ENCODE data around the gene GPR65. TPM values are rescaled to one million over a fixed set of nuclear protein-coding genes. Genes with fewer than 3 reads are reported as not detected.

The GPR65 gene
- total RNA-seq, 1 experiment from 2014 or later, result not detected

GRCh38 chr14:87989221-87989955 lies 15.5 kb upstream of the GPR65 start:
- Histone ChIP-seq H4K20me1 (ENCODE audit: insufficient read depth) (no peaks in the 10 kb centered on the region), H3K4me3 (no peak overlapping the region), H3K9me2 (ENCODE audit: insufficient read depth) (no peaks in the 10 kb centered on the region), H3K27me3 (ENCODE audit: insufficient read depth, low read depth) (0 out of 2 replicates have a peak, but pooled peaks cover 5% of the 10 kb centered on the region), H3F3A (ENCODE audit: insufficient read depth, low read depth) (no peaks in the 10 kb centered on the region), H3K79me2 (ENCODE audit: low read depth) (no peaks in the 10 kb centered on the region), H3K4me2 (no peak overlapping the region), H3K9me3 (ENCODE audit: insufficient read depth, low read depth) (no peaks in the 10 kb centered on the region), H3K27ac (no peak overlapping the region), H3K36me3 (ENCODE audit: low read depth) (no peaks in the 10 kb centered on the region), H2AFZ (no peak overlapping the region), H3K4me1 (replicated peaks; ENCODE audit: insufficient read depth) (no peaks in the 10 kb centered on the region)
- BruUV-seq (replicated peaks), result no TSS peak
- CTCF ChIA-PET, result no interaction called here
- POLR2A ChIA-PET (ENCODE audit: unreplicated experiment), result no interaction called here
- intact Hi-C loops (cut with micrococcal nuclease; ENCODE audit: unreplicated experiment), result no loop called here
- TF ChIP-seq CTCF (conservative IDR thresholded peaks at IDR 0.05), result no peak
- TF ChIP-seq EZH2 (IDR thresholded peaks at IDR 0.05; ENCODE audit: low read depth), result no peak
- no peak for DNase-seq

GRCh38 chr14:87989956-87990299 lies 15.0 kb upstream of the GPR65 start:
- no peak for DNase-seq
- no peaks in the 10 kb centered on the region for H4K20me1 ChIP-seq (ENCODE audit: insufficient read depth)
- intact Hi-C loops (cut with micrococcal nuclease; ENCODE audit: unreplicated experiment), result no loop called here
- H3K4me3 ChIP-seq, result no peak overlapping the region
- H3F3A ChIP-seq (ENCODE audit: insufficient read depth, low read depth), result no peaks in the 10 kb centered on the region
- no peaks in the 10 kb centered on the region for H3K36me3 ChIP-seq (ENCODE audit: low read depth)
- no peaks in the 10 kb centered on the region for H3K9me3 ChIP-seq (ENCODE audit: insufficient read depth, low read depth)
- no peak overlapping the region for H3K4me2 ChIP-seq
- BruUV-seq (replicated peaks), result no TSS peak
- 0 out of 2 replicates have a peak, but pooled peaks cover 5% of the 10 kb centered on the region for H3K27me3 ChIP-seq (ENCODE audit: insufficient read depth, low read depth)
- CTCF ChIA-PET, result no interaction called here
- TF ChIP-seq EZH2 (IDR thresholded peaks at IDR 0.05; ENCODE audit: low read depth) (no peak), CTCF (conservative IDR thresholded peaks at IDR 0.05) (no peak)
- no peaks in the 10 kb centered on the region for H3K4me1 ChIP-seq (replicated peaks; ENCODE audit: insufficient read depth)
- POLR2A ChIA-PET (ENCODE audit: unreplicated experiment), result no interaction called here
- no peaks in the 10 kb centered on the region for H3K9me2 ChIP-seq (ENCODE audit: insufficient read depth)
- H3K79me2 ChIP-seq (ENCODE audit: low read depth), result no peaks in the 10 kb centered on the region
- H2AFZ ChIP-seq, result no peak overlapping the region
- H3K27ac ChIP-seq, result no peak overlapping the region

GRCh38 chr14:87990682-87991081 lies 14.3 kb upstream of the GPR65 start:
- CTCF ChIA-PET, result no interaction called here
- intact Hi-C loops (cut with micrococcal nuclease; ENCODE audit: unreplicated experiment), result no loop called here

More at GRCh38 chr14:87990682-87991081, 14.3 kb upstream of the GPR65 start:
- 0 out of 2 replicates have a peak, but pooled peaks cover 5% of the 10 kb centered on the region for H3K27me3 ChIP-seq (ENCODE audit: insufficient read depth, low read depth)
- no peak overlapping the region for H2AFZ ChIP-seq
- H3K27ac ChIP-seq, result no peak overlapping the region
- H3K36me3 ChIP-seq (ENCODE audit: low read depth), result no peaks in the 10 kb centered on the region
- TF ChIP-seq CTCF (conservative IDR thresholded peaks at IDR 0.05) (no peak), EZH2 (IDR thresholded peaks at IDR 0.05; ENCODE audit: low read depth) (no peak)
- no TSS peak for BruUV-seq (replicated peaks)
- no peak for DNase-seq
- H3K9me3 ChIP-seq (ENCODE audit: insufficient read depth, low read depth), result no peaks in the 10 kb centered on the region
- no peaks in the 10 kb centered on the region for H3K9me2 ChIP-seq (ENCODE audit: insufficient read depth)
- H3K4me1 ChIP-seq (replicated peaks; ENCODE audit: insufficient read depth), result no peaks in the 10 kb centered on the region
- H3K4me3 ChIP-seq, result no peak overlapping the region
- no peaks in the 10 kb centered on the region for H3F3A ChIP-seq (ENCODE audit: insufficient read depth, low read depth)
- H3K4me2 ChIP-seq, result no peak overlapping the region
- H4K20me1 ChIP-seq (ENCODE audit: insufficient read depth), result no peaks in the 10 kb centered on the region
- POLR2A ChIA-PET (ENCODE audit: unreplicated experiment), result no interaction called here
- H3K79me2 ChIP-seq (ENCODE audit: low read depth), result no peaks in the 10 kb centered on the region

Measured in PC-9 (cell line).